Activated T-helper 1 cell treated with anti-CD3 and anti-CD28 coated beads, Interleukin-12 subunit alpha, Interleukin-12 subunit beta, Interleukin-2, Interleukin-4 antibody, amounts not matched to agents 30 ng/mL and 10 ng/mL and 1 ng/mL, durations not matched to agents 14 hours and 24 hours and 36 hours (primary cell): ENCODE measurements around the gene TAF7. TPM values are rescaled to one million over a fixed set of nuclear protein-coding genes. Genes with fewer than 3 reads are reported as not detected.
"Not testable (repeated sequence)": the region's sequence is repeated elsewhere in the genome, so short reads cannot be mapped to it uniquely, and the experiment has no call there.

ENCODE experiments used
- DNase-seq: peaks from one replicate; pipeline ENCODE4 v3.0.0; 2021; ENCODE audit warnings: low spot score
- H3K27ac Mint-ChIP-seq: one replicate; pipeline ENCODE4 v1.8.0; 2021; ENCODE audit warnings: mild to moderate bottlenecking, mixed read lengths
- H3K27me3 Mint-ChIP-seq: one replicate; pipeline ENCODE4 v1.8.0; 2022; ENCODE audit warnings: mild to moderate bottlenecking, moderate library complexity, mixed read lengths; ENCODE audit not compliant: insufficient read depth
- H3K36me3 Mint-ChIP-seq: one replicate; pipeline ENCODE4 v1.8.0; 2021; ENCODE audit warnings: low read depth, mixed read lengths
- H3K4me1 Mint-ChIP-seq: one replicate; pipeline ENCODE4 v1.8.0; 2021; ENCODE audit warnings: low read depth, mixed read lengths
- H3K4me3 Mint-ChIP-seq: one replicate; pipeline ENCODE4 v1.8.0; 2021; ENCODE audit warnings: mild to moderate bottlenecking, moderate library complexity, mixed read lengths
- H3K9me3 Mint-ChIP-seq: one replicate; pipeline ENCODE4 v1.8.0; 2021; ENCODE audit warnings: mixed read lengths
- intact Hi-C: fragments of 100-400 bp; cut with micrococcal nuclease; formaldehyde crosslinking; loops from one replicate; pipeline ENCODE4 v1.15.1; 2024
- total RNA-seq: library from RNA; stranded (reverse); gene quantifications from 2 replicates; pipeline ENCODE4 v1.2.3, GENCODE V29; 2022

The TAF7 gene
- total RNA-seq, 1 donor from 2014 or later: 73.7 TPM

DNA sequence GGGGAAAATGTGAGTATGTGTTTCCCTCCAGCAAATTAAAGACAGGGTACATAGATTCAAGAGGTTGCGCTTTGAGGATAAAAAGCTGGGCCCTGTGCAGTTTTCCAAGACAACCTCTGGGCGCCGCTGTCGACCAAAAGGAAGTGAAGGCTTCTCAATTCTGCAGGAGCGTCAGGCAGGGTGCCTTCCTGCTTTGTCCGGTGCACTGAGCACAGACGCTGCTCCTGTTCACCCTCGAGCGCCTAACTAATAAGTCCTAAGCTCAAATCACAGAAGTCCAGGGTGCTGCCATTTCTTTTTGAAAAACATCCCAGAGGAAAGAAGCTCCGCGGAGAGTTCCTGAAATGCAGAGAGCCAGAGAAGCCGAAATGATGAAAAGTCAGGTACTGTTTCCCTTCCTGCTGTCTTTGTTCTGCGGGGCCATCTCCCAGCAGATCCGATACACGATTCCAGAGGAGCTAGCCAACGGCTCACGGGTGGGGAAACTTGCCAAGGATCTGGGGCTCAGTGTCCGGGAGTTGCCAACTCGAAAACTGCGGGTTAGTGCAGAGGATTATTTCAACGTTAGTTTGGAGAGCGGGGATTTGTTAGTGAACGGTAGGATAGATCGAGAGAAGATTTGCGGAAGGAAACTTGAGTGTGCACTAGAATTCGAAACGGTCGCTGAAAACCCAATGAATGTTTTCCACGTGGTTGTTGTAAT lies 29.5 kb upstream of the TAF7 start, which contains the start of gene PCDHGB1:
TSS of gene PCDHGB1 (plus strand) at position 183 of the 703 bp plus-strand sequence. CDS start at position 345, 162 bp downstream.
- H3K36me3 Mint-ChIP-seq: no peaks in the 10 kb centered on the region
- peaks cover 9% of the 10 kb centered on the region for H3K27me3 Mint-ChIP-seq
- peak; percentile 30 for DNase-seq
- H3K27ac Mint-ChIP-seq: no peak within 1 kb of the TSS
- intact Hi-C loops: loop anchor here (10.0 kb wide), 1 partner anchor 105 kb away; the partner anchor contains the start of gene PCDHB15
- peaks cover 6% of the 10 kb centered on the region for H3K4me1 Mint-ChIP-seq
- H3K4me3 Mint-ChIP-seq: peak within 1 kb of the TSS; percentile 63
- H3K9me3 Mint-ChIP-seq: peaks cover 41% of the 10 kb centered on the region

DNA sequence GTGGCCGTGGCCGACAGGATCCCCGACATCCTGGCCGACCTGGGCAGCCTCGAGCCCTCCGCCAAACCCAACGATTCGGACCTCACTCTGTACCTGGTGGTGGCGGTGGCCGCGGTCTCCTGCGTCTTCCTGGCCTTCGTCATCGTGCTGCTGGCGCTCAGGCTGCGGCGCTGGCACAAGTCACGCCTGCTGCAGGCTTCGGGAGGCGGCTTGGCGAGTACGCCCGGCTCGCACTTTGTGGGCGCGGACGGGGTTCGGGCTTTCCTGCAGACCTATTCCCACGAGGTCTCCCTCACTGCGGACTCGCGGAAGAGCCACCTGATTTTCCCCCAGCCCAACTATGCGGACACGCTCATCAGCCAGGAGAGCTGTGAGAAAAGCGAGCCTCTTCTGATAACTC lies 25.4 kb upstream of the TAF7 start:
- H3K4me1 Mint-ChIP-seq, H3K4me3 Mint-ChIP-seq, intact Hi-C loops, DNase-seq, H3K27ac Mint-ChIP-seq, H3K36me3 Mint-ChIP-seq: not testable (repeated sequence)
- H3K9me3 Mint-ChIP-seq: peaks cover 46% of the 10 kb centered on the region
- H3K27me3 Mint-ChIP-seq: peaks cover 12% of the 10 kb centered on the region

DNA sequence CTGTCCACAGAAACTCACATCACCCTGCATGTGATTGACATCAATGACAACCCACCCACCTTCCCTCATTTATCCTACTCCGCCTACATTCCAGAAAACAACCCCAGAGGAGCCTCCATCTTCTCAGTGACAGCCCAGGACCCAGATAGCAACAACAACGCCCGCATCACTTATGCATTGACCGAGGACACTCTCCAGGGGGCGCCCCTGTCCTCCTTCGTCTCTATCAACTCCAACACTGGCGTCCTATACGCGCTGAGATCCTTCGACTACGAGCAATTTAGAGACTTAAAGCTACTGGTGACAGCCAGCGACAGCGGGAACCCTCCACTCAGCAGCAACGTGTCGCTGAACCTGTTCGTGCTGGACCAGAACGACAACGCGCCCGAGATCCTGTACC lies 24.7 kb upstream of the TAF7 start:
- H3K4me3 Mint-ChIP-seq: no peak overlapping the region
- intact Hi-C loops: no loop called here
- no peak for DNase-seq
- peaks cover 2% of the 10 kb centered on the region for H3K36me3 Mint-ChIP-seq
- no peak overlapping the region for H3K27ac Mint-ChIP-seq
- H3K9me3 Mint-ChIP-seq: peaks cover 43% of the 10 kb centered on the region
- H3K4me1 Mint-ChIP-seq: peaks cover 6% of the 10 kb centered on the region
- peaks cover 12% of the 10 kb centered on the region for H3K27me3 Mint-ChIP-seq

DNA sequence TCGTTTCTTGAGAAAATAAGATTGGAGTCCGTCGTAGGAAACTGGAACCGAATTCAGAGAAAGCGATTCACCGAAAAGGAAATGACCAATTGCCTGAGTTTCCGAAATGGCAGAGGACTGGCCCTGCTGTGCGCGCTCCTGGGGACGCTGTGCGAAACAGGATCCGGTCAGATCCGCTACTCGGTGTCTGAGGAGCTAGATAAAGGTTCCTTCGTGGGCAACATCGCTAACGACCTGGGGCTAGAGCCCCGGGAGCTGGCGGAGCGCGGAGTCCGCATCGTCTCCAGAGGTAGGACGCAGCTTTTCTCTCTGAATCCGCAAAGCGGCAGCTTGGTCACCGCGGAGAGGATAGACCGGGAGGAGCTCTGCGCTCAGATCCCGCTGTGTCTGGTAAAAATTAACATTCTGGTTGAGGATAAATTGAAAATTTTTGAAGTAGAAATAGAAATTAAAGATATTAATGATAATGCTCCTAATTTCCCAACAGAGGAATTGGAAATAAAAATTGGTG lies 23.4 kb upstream of the TAF7 start:
- Mint-ChIP-seq H3K4me3 (peak overlapping the region; percentile 75), H3K27me3 (peaks cover 9% of the 10 kb centered on the region), H3K36me3 (peaks cover 2% of the 10 kb centered on the region), H3K27ac (no peak overlapping the region), H3K9me3 (peaks cover 42% of the 10 kb centered on the region), H3K4me1 (no peaks in the 10 kb centered on the region)
- intact Hi-C loops: no loop called here
- DNase-seq: no peak

DNA sequence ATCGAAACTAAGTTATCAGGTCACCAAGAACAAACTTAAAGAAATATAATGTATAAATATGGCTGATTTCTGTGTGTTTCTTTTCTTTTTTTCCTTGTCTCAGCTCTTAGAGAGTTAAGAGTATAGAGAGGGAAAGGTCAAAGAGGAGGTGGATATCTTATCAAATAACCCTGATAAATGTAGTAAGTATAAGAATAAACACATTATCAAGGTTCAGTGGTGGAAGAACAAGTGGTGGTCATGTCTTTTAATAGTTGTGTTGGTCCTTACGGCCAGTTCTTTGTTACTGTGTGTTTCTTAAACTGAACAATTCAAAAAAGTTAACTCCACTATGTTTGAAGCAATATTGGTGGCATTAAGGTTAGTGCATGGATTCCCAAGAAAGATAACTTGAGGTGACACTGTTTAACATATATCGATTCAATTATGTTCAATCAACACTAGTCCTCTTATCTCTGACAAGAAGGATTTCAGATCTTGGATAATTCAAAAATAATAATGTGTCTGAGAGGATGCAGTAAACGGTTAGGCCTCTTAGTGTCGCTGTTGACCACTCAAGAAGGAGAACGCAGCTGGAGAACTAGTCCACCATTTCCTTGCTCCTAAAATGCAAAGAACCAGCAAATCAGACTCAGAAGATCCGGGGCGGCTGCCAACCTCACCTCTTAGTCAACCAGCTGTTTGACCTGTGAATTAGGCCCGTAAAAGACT lies 22.8 kb upstream of the TAF7 start, which contains the start of gene PCDHGA3:
TSS of gene PCDHGA3 (plus strand) at position 588 of the 711 bp plus-strand sequence. CDS start 205 bp downstream, outside the sequence.
- no peak within 1 kb of the TSS for H3K27ac Mint-ChIP-seq
- H3K9me3 Mint-ChIP-seq: peaks cover 42% of the 10 kb centered on the region
- peak within 1 kb of the TSS; percentile 75 for H3K4me3 Mint-ChIP-seq
- H3K4me1 Mint-ChIP-seq: no peaks in the 10 kb centered on the region
- H3K36me3 Mint-ChIP-seq: peaks cover 2% of the 10 kb centered on the region
- intact Hi-C loops: no loop called here
- peaks cover 15% of the 10 kb centered on the region for H3K27me3 Mint-ChIP-seq
- no peak for DNase-seq

DNA sequence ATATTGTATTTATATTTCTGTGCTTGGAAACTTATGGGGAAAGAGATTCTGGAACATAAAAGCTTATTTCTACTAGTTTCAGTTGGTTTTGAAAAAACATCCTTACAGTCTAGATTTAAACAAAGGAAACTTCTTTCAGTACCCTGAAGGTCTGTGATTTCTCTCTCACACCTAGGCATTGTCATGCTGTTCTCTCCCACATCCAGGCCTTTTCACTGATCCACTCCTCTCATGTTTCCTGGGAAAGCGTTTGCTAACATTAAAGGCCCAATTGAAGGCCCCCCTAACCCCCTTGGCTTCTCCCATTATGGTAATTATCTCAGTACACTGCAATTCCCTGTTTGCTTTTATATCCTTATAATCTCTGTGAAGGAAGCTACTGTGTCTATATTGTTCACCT lies 22.2 kb upstream of the TAF7 start:
- Mint-ChIP-seq H3K36me3 (peaks cover 2% of the 10 kb centered on the region), H3K27me3 (peaks cover 21% of the 10 kb centered on the region), H3K4me3 (no peak overlapping the region), H3K9me3 (peaks cover 44% of the 10 kb centered on the region), H3K27ac (no peak overlapping the region), H3K4me1 (no peaks in the 10 kb centered on the region)
- intact Hi-C loops: no loop called here
- no peak for DNase-seq

DNA sequence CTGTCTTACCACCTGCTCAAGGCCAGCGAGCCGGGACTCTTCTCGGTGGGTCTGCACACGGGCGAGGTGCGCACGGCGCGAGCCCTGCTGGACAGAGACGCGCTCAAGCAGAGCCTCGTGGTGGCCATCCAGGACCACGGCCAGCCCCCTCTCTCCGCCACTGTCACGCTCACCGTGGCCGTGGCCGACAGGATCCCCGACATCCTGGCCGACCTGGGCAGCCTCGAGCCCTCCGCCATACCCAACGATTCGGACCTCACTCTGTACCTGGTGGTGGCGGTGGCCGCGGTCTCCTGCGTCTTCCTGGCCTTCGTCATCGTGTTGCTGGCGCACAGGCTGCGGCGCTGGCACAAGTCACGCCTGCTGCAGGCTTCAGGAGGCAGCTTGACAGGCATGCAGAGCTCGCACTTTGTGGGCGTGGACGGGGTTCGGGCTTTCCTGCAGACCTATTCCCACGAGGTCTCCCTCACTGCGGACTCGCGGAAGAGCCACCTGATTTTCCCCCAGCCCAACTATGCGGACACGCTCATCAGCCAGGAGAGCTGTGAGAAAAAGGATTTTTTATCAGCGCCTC lies 20.3 kb upstream of the TAF7 start:
- H3K9me3 Mint-ChIP-seq: peaks cover 41% of the 10 kb centered on the region
- H3K4me1 Mint-ChIP-seq, H3K36me3 Mint-ChIP-seq, DNase-seq, intact Hi-C loops, H3K27ac Mint-ChIP-seq, H3K4me3 Mint-ChIP-seq: not testable (repeated sequence)
- peaks cover 31% of the 10 kb centered on the region for H3K27me3 Mint-ChIP-seq

DNA sequence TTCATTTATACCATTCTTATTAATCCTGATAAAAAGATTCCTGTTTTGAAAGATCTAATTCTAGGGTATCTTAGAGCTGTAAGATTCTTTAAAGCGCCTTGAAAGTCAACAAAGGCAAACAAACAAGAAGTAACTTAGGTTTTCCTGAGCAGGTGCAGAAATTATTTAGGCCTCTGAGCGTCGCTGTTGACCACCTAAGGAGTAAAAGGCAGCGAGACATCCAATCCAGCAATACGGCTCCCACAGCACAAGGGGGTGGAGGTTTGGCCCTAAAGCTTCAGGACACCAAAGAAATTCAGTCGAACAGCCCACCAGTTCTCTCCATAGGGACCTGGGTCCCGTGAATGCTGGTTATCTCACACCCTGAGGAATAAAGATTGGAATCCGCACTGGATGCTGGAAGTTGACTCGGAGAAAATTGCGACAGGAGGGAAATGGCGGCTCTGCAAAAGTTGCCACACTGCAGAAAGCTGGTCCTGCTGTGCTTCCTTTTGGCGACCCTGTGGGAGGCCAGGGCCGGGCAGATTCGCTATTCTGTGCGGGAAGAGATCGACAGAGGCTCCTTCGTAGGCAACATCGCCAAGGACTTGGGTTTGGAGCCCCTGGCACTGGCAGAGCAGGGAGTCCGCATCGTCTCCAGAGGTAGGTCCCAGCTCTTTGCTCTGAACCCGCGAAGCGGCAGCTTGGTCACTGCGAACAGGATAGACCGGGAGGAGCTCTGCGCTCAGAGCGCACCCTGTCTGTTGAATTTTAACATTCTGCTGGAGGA lies 18.1 kb upstream of the TAF7 start, which contains the start of gene PCDHGA2:
TSS of gene PCDHGA2 (plus strand) at position 223 of the 769 bp plus-strand sequence.
- no peaks in the 10 kb centered on the region for H3K4me1 Mint-ChIP-seq

DNA sequence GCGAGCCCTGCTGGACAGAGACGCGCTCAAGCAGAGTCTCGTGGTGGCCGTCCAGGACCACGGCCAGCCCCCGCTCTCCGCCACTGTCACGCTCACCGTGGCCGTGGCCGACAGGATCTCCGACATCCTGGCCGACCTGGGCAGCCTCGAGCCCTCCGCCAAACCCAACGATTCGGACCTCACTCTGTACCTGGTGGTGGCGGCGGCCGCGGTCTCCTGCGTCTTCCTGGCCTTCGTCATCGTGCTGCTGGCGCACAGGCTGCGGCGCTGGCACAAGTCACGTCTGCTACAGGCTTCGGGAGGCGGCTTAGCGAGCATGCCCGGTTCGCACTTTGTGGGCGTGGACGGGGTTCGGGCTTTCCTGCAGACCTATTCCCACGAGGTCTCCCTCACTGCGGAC lies 12.0 kb upstream of the TAF7 start:
- H3K9me3 Mint-ChIP-seq: peaks cover 35% of the 10 kb centered on the region
- intact Hi-C loops, H3K36me3 Mint-ChIP-seq, H3K4me1 Mint-ChIP-seq, DNase-seq, H3K4me3 Mint-ChIP-seq, H3K27ac Mint-ChIP-seq: not testable (repeated sequence)
- peaks cover 33% of the 10 kb centered on the region for H3K27me3 Mint-ChIP-seq

More for the DNA sequence above, 18.1 kb upstream of the TAF7 start, which contains the start of gene PCDHGA2:
- Mint-ChIP-seq H3K27me3 (peaks cover 39% of the 10 kb centered on the region), H3K9me3 (peaks cover 38% of the 10 kb centered on the region), H3K4me3 (peak within 1 kb of the TSS; percentile 64), H3K27ac (peak within 1 kb of the TSS; percentile 15), H3K36me3 (peaks cover 4% of the 10 kb centered on the region)
- intact Hi-C loops: loop anchor here (5.0 kb wide), 2 partner anchors 44 to 84 kb away; partner anchors contain the start of genes PCDHGA11 and PCDHGA7
- DNase-seq: no peak

DNA sequence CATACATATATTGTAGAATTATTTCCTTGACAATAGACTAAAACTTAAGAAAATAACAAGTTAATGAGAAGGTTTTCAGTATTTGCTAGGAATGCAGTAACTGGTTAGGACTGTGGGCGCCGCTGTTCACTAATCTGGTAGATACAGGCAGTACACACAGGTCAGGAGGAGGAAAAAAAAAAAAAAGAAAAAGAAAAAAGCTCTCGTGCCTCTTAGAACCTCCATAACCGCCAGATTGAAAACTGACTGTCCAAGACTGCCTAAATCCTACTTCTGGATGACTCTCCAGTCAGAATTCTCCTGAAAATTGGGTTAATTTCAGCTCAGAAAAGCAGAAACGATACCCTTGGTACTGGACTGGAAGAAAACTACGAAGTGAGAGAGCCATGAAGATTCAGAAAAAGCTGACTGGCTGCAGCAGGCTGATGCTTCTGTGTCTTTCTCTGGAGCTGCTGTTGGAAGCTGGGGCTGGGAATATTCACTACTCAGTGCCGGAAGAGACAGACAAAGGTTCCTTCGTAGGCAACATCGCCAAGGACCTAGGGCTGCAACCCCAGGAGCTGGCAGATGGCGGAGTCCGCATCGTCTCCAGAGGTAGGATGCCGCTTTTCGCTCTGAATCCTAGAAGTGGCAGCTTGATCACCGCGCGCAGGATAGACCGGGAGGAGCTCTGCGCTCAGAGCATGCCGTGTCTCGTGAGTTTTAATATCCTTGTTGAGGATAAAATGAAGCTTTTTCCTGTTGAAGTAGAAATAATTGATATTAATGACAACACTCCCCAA lies 9.9 kb upstream of the TAF7 start, which contains the start of gene PCDHGA1:
TSS of gene PCDHGA1 (plus strand) at position 216 of the 782 bp plus-strand sequence.
- no peak for DNase-seq
- H3K4me1 Mint-ChIP-seq: peaks cover 11% of the 10 kb centered on the region
- H3K4me3 Mint-ChIP-seq: peak within 1 kb of the TSS; percentile 22
- no peak within 1 kb of the TSS for H3K27ac Mint-ChIP-seq
- H3K27me3 Mint-ChIP-seq: peaks cover 23% of the 10 kb centered on the region
- intact Hi-C loops: no loop called here
- H3K9me3 Mint-ChIP-seq: peaks cover 25% of the 10 kb centered on the region
- H3K36me3 Mint-ChIP-seq: peaks cover 6% of the 10 kb centered on the region

DNA sequence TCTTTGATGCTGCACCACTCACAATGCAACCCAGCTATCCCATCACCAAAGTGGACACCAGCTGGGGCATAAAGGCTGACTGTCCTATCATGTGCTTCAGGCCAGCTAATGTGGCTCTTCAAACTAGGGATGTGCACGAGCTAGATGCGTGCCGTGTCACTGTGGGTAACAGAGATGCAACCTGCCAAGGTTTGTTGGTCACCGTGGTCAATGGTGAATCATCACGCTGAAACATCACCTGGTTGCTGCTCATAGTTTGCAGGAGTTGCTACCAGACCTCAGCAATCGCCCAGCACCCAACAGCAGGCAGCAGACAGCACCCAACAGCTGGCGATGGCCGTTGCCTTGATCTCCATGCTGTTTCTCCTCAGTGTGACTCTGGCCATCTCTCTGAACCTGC lies 7.6 kb upstream of the TAF7 start:
- H3K4me1 Mint-ChIP-seq: peaks cover 11% of the 10 kb centered on the region
- DNase-seq: no peak
- H3K36me3 Mint-ChIP-seq: peaks cover 4% of the 10 kb centered on the region
- H3K27me3 Mint-ChIP-seq: peaks cover 12% of the 10 kb centered on the region
- H3K4me3 Mint-ChIP-seq: no peak overlapping the region
- no peak overlapping the region for H3K27ac Mint-ChIP-seq
- peaks cover 14% of the 10 kb centered on the region for H3K9me3 Mint-ChIP-seq
- intact Hi-C loops: loop anchor here (10.0 kb wide), 1 partner anchor 1213 kb away; the partner anchor contains the start of gene PURA
